GM18861 (cell line): Measurements from ENCODE around the gene EGR4.

Source experiments
- ATAC-seq: cut with Tn5 transposase; IDR thresholded peaks from one replicate; pipeline ENCODE4 v1.9.1; 2021; ENCODE audit not compliant: unreplicated experiment

EGR4 gene

GRCh38 chr2:73290049-73290839, 3.1 kb downstream of the EGR4 start:
- no peak for ATAC-seq

- no peak for ATAC-seq
These were observed 4.0 kb downstream of the EGR4 start for GRCh38 chr2:73289304-73289703.

- no peak for ATAC-seq
These were observed 7.2 kb downstream of the EGR4 start for GRCh38 chr2:73286134-73286655.

- peak; percentile 64 for ATAC-seq
These were observed 8.1 kb downstream of the EGR4 start for GRCh38 chr2:73285159-73285739.

- peak; percentile 42 for ATAC-seq
These were observed 8.8 kb downstream of the EGR4 start, which contains the start of gene FBXO41 for GRCh38 chr2:73284296-73285158. Gene FBXO41, minus strand, starts transcription at chr2:73284478. Its CDS starts 14,848 bp downstream, at chr2:73269630.

GRCh38 chr2:73283545-73284295, 9.6 kb downstream of the EGR4 start:
- ATAC-seq = no peak

GRCh38 chr2:73282924-73283544, 10.3 kb downstream of the EGR4 start:
- no peak for ATAC-seq

GRCh38 chr2:73281244-73281643, 12.1 kb downstream of the EGR4 start:
- no peak for ATAC-seq

- no peak for ATAC-seq
These were observed 13.5 kb downstream of the EGR4 start for GRCh38 chr2:73279852-73280251.

GRCh38 chr2:73272270-73272669, 21.1 kb downstream of the EGR4 start:
- no peak for ATAC-seq

GRCh38 chr2:73269686-73270465, 23.5 kb downstream of the EGR4 start:
- no peak for ATAC-seq

- no peak for ATAC-seq
These were observed 24.3 kb downstream of the EGR4 start for GRCh38 chr2:73268830-73269685.

GRCh38 chr2:73268366-73268829, 24.9 kb downstream of the EGR4 start:
- ATAC-seq = no peak

- no peak for ATAC-seq
These were observed 26.3 kb downstream of the EGR4 start for GRCh38 chr2:73267008-73267407.

- no peak for ATAC-seq
These were observed 27.1 kb downstream of the EGR4 start for GRCh38 chr2:73266061-73266901.

GRCh38 chr2:73265298-73266060, 27.9 kb downstream of the EGR4 start:
- no peak for ATAC-seq

GRCh38 chr2:73264783-73265182, 28.6 kb downstream of the EGR4 start:
- no peak for ATAC-seq
